GM21723 (cell line): ENCODE results near the gene NTN5.
A peak's percentile ranks its signal among the peaks of the same experiment; 100 is the strongest.
"Not testable (repeated sequence)": the region's sequence is repeated elsewhere in the genome, so short reads cannot be mapped to it uniquely, and the experiment has no call there.

ENCODE experiments used
- ATAC-seq: cut with Tn5 transposase; IDR thresholded peaks from one replicate; pipeline ENCODE4 v1.9.1; 2021; ENCODE audit warnings: mild to moderate bottlenecking, moderate library complexity; ENCODE audit not compliant: unreplicated experiment

Gene NTN5

GRCh38 chr19:48632692-48633147 lies 40.1 kb downstream of the NTN5 start:
- no peak for ATAC-seq

- ATAC-seq = not testable (repeated sequence)
Observed at GRCh38 chr19:48632286-48632685, 40.5 kb downstream of the NTN5 start.

DNA sequence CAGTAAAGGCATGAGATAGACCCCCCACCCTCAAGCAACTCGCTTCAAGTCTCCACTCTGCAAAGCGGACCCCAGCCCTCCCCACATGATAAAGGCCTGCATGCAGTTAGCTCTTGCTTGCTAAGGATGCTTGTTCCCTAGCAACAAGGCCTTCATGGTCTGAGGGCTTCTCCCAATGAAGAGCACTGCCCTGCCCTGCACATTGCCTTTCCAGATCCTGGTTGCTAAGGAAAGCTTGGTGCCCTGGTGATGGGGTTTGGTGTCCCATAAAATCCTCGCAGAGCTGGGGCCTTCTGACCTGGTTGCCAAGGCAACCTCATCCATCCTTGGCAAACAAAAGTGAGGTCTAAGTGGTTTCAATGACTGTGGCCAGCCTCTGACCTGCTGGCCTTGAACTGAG lies 41.6 kb downstream of the NTN5 start:
- ATAC-seq = no peak

GRCh38 chr19:48630296-48631063 lies 42.3 kb downstream of the NTN5 start:
- ATAC-seq = no peak

DNA sequence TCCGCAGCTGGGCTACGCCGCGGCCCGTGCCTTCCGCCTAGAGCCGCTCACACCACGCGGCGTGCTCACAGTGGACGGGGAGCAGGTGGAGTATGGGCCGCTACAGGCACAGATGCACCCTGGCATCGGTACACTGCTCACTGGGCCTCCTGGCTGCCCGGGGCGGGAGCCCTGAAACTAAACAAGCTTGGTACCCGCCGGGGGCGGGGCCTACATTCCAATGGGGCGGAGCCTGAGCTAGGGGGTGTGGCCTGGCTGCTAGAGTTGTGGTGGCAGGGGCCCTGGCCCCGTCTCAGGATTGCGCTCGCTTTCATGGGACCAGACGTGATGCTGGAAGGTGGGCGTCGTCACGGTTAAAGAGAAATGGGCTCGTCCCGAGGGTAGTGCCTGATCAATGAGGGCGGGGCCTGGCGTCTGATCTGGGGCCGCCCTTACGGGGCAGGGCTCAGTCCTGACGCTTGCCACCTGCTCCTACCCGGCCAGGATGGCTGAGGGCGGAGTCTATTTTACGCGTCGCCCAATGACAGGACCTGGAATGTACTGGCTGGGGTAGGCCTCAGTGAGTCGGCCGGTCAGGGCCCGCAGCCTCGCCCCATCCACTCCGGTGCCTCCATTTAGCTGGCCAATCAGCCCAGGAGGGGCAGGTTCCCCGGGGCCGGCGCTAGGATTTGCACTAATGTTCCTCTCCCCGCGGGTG lies 43.1 kb downstream of the NTN5 start:
- ATAC-seq = no peak

DNA sequence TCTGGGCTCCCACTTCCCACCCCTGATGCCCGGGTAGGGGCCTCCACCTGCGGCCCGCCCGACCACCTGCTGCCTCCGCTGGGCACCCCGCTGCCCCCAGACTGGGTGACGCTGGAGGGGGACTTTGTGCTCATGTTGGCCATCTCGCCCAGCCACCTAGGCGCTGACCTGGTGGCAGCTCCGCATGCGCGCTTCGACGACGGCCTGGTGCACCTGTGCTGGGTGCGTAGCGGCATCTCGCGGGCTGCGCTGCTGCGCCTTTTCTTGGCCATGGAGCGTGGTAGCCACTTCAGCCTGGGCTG lies 43.6 kb downstream of the NTN5 start:
- no peak for ATAC-seq

DNA sequence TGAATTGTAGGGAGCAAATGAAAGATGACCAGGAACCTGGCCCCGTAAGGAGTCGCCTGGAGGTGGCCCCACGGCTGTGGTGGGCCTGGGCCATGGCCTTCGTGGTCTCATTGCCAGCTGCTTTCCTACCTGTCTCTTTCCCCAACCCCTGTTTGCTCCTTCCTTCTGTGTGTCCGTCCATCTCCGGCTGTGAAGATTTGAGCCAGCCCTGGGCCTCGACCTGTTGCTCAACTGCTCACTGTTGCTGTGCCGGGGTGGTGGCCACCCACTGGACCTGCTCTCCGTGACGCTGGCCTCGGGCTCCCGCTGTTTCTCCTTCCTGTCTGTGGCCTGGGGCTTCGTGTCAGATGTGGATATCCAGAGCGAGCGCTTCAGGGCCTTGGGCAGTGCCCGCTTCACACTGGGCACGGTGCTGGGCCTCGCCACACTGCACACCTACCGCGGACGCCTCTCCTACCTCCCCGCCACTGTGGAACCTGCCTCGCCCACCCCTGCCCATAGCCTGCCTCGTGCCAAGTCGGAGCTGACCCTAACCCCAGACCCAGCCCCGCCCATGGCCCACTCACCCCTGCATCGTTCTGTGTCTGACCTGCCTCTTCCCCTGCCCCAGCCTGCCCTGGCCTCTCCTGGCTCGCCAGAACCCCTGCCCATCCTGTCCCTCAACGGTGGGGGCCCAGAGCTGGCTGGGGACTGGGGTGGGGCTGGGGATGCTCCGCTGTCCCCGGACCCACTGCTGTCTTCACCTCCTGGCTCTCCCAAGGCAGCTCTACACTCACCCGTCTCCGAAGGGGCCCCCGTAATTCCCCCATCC lies 44.1 kb downstream of the NTN5 start:
- no peak for ATAC-seq

DNA sequence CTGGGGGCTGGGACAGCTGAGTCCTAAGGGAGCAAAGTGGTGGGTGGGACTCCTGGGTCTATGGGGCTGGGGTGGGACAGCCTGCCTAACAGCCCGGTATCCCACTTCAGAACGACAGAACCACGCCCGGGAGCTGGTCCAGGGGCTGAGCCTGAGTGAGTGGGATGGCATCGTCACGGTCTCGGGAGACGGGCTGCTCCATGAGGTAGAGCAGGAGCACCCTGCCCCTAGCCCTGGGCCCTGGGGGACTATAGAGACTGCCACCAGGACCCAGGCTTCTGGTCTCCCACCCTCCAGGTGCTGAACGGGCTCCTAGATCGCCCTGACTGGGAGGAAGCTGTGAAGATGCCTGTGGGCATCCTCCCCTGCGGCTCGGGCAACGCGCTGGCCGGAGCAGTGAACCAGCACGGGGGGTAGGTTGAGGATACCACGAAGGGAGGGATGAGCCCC lies 44.9 kb downstream of the NTN5 start:
- no peak for ATAC-seq

DNA sequence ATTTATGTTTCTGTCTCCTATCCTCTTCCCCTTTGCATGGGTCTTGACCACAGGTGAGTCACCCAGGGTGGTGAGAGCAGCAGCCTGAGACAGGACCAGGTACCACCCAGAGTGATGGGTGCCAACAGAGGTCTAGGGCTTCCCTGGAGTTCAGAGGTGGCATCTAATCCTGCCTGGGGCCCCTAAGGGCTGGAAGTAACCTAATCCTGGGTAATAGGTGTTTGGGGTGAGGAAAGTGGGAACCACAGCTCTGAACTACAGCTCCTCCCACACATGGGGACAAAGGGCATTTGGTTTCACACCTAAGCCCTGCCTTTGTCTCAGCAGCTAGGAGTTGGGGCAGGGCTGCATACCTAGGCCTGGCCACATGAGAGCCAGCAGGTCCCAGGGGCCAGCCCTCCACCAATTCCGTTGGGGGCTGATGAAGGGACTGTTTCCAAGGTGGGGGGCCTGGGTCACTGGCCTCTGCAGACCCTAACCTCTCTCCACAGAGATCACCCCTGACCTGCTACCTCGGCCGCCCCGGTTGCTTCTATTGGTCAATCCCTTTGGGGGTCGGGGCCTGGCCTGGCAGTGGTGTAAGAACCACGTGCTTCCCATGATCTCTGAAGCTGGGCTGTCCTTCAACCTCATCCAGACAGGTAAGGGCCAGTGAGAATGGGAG lies 45.5 kb downstream of the NTN5 start:
- ATAC-seq = no peak

- ATAC-seq = no peak
Observed at GRCh38 chr19:48625891-48626327, 46.9 kb downstream of the NTN5 start.

DNA sequence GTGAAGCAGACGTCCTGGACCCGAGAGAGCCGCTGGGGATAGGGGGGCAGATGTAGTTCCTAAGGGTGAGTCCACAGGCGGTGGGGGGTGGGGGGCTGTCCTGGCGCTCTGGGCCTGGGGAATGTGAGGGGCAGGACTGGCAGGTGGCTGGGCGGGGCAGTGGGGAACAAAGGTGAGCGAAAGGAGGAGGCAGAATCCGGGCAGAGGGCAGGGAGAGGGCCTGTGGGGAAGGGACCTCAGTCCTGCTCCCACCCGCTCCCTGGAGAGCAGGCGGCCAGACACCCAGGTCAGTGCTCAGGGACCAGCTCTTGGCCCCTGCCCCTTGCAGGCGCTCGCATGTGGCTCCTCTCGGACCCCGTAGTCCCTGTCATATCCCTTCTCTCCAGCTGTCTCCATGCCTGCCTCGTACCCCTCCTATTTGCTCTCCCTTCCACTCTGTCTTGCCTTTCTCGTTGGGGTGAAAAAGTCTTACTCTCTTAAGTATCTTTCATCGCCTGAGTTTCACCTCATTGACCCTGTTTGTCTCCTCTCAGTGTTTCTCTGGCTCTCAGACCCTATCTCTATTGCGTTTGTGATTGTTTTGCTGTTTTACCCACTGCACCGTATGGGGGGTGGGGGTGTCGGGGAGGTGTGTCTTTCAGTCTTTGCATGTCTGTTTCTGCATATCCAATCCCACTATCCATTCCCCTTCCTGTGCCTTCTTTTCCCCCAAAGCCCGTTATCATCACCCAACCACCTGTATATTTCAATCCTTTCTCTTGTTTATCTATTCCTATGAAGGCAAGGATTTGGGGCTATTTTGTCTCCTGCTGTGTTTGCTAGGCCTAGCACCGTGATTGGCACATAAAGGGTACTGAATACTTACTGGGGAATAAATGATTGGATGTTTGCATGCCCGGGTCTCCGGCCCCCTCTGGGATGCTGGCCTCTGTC lies 47.8 kb downstream of the NTN5 start:
- ATAC-seq = no peak

- ATAC-seq = peak; percentile 58
Observed at GRCh38 chr19:48624067-48624594, 48.7 kb downstream of the NTN5 start.

DNA sequence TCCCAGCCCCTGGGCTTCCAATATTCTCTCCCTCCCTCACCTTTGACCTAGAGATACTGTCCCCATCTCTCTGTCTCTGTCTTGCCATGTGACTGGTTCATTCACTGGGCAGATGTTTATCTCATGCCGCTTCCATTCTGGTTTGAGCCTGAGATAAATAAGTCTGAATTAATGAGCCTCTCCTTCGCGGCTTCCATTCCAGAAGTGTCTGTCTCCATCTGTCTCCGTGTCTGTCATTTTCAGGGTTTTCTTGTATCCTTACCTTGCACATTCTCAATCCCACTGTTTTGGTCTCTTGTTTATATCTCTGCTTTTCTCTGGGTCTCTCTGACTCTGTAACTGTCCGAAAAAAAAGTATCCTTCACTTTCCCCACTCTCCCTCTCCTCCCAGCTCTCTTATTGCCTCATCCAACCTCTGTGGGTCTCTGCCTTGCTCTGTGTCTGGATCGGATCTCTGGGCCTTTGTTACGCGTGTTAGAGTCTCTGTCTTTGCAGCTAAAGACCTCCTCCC lies 49.2 kb downstream of the NTN5 start:
- ATAC-seq = no peak

- no peak for ATAC-seq
Observed at GRCh38 chr19:48619692-48620585, 52.9 kb downstream of the NTN5 start.

DNA sequence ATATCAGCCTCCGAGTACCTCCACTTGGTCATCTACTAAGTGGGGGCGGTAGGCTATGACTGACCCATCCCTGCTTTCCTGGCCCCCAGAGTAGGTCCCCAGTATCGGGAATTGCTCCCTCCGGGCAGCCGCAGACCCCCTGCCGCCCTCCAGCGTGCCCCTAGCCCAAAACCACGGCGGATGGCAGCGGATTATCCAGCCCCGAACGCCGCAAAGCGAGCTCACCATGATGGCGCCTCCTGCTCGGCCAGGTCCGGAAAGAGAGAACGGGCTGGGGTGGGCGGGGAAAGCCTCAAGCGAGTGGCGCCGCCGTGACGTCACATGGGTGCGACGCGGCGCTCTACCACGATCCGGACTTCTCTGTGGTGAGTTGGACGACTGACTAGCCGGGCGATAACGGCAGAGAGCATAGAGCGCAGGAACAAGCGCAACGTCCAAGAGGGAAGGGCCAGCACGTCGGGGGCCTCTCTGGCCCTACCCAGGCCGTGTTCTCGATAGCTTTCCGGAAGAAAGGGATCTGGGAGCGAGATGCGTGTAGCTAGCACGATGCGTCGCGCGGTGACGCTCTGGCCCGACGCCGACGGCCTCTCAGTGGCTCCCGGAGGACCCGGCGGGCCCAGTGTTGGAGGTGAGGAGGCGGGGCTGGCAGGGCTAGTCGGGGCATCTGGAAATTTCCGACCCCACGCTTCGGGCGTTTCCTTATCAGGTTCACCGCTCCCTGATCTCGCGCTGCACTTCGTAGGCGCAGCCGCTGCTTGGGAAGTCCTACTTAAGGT lies 53.7 kb downstream of the NTN5 start, which contains the start of the genes RPL18 and SPHK2:
Gene RPL18 (minus strand): TSS at position 263 of the 776 bp plus-strand sequence. CDS start 35 bp downstream, at position 228.
Gene SPHK2 (plus strand): TSS at position 591 of the 776 bp plus-strand sequence. CDS start 1,009 bp downstream, outside the sequence.
- peak; percentile 79 for ATAC-seq

- ATAC-seq = no peak
Observed at GRCh38 chr19:48618278-48618915, 54.4 kb downstream of the NTN5 start.
